Cortex of kidney (tissue), 1 donor: ENCODE results near the gene MYO7A.

Source experiments
- DNase-seq: peaks from one replicate; lab custom pipeline; 2025; lab: John Stamatoyannopoulos, UW

The MYO7A gene

GRCh38 chr11:77111946-77112345 lies 16.1 kb upstream of the MYO7A start:
- DNase-seq = no peak

GRCh38 chr11:77112641-77113381 lies 15.2 kb upstream of the MYO7A start:
- no peak for DNase-seq

GRCh38 chr11:77113382-77114088 lies 14.5 kb upstream of the MYO7A start:
- no peak for DNase-seq

- no peak for DNase-seq
Measured at GRCh38 chr11:77114089-77114463, 14.0 kb upstream of the MYO7A start.

- no peak for DNase-seq
Measured at GRCh38 chr11:77115181-77115611, 12.8 kb upstream of the MYO7A start.

- no peak for DNase-seq
Measured at GRCh38 chr11:77115956-77116355, 12.1 kb upstream of the MYO7A start.

- no peak for DNase-seq
Measured at GRCh38 chr11:77117492-77117891, 10.6 kb upstream of the MYO7A start.

GRCh38 chr11:77118086-77118485 lies 10.0 kb upstream of the MYO7A start:
- no peak for DNase-seq

- DNase-seq = no peak
Measured at GRCh38 chr11:77118971-77119370, 9.1 kb upstream of the MYO7A start.

- DNase-seq = no peak
Measured at GRCh38 chr11:77119531-77119936, 8.5 kb upstream of the MYO7A start.

- DNase-seq = no peak
Measured at GRCh38 chr11:77120571-77120970, 7.5 kb upstream of the MYO7A start.

GRCh38 chr11:77121096-77121640 lies 6.9 kb upstream of the MYO7A start:
- no peak for DNase-seq

- no peak for DNase-seq
Measured at GRCh38 chr11:77121876-77122575, 6.0 kb upstream of the MYO7A start.

GRCh38 chr11:77122576-77123212 lies 5.4 kb upstream of the MYO7A start:
- no peak for DNase-seq

- no peak for DNase-seq
Measured at GRCh38 chr11:77123591-77123990, 4.5 kb upstream of the MYO7A start.

GRCh38 chr11:77124041-77124440 lies 4.0 kb upstream of the MYO7A start:
- no peak for DNase-seq

- no peak for DNase-seq
Measured at GRCh38 chr11:77124488-77124887, 3.6 kb upstream of the MYO7A start.

GRCh38 chr11:77125191-77125590 lies 2.9 kb upstream of the MYO7A start:
- DNase-seq = no peak

GRCh38 chr11:77125695-77126094 lies 2.4 kb upstream of the MYO7A start:
- DNase-seq = no peak

- DNase-seq = no peak
Measured at GRCh38 chr11:77126156-77126775, 1.8 kb upstream of the MYO7A start.

- DNase-seq = no peak
Measured at GRCh38 chr11:77126861-77127234, 1.2 kb upstream of the MYO7A start.
